Measurements from ENCODE around the gene PRKCQ.

DNA sequence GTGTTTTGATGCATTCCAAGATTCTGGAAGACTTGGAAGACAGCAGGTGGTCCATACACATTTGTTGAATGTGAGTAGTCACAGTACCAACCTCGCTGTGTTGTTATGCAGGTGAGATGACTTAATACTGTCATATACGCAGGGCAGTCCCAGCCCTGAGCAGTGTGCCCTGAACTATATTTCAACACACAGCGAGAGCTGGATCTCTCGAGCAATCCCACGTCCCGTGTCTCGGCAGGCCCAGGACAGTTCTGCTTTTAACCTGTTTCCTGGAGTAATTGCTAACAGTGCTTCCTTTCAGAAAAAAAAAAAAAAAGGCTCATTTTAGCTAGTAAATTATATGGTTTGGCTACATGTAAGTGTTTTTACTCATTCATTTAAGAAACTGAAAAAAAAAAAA is 179.7 kb downstream of the PRKCQ start:
- no peak for TF ChIP-seq GATA2 (IDR thresholded peaks at IDR 0.05; ENCODE audit: low read depth, low read length)
- no peak for TF ChIP-seq GATA3 (IDR thresholded peaks at IDR 0.05; ENCODE audit: low read depth, low read length)

Measured in SH-SY5Y (cell line).